ENCODE data around the gene EOLA1. TPM values are rescaled to one million over a fixed set of nuclear protein-coding genes. Genes with fewer than 3 reads are reported as not detected.

The EOLA1 gene
- total RNA-seq, 1 experiment from 2014 or later: 9.0 TPM

- Histone ChIP-seq H3K9me3 (ENCODE audit: control insufficient read depth in 1 of 2, insufficient read depth in 1 of 2, low read depth in 1 of 2, low read length in 2 of 2) (no peaks in the 10 kb centered on the region), H2AFZ (ENCODE audit: low read depth, low read length, poor library complexity, severe bottlenecking) (no peak overlapping the region), H3K79me2 (ENCODE audit: insufficient read depth, low read length) (peaks cover 3% of the 10 kb centered on the region; the same call in 1 of the 2 replicates), H4K20me1 (ENCODE audit: insufficient read depth) (no peaks in the 10 kb centered on the region), H3K4me1 (ENCODE audit: control insufficient read depth in 1 of 2, insufficient read depth in 2 of 2, low read length in 2 of 2) (peaks cover 3 to 4% of the 10 kb centered on the region in 2 experiments; a peak in 2 of 4 replicates), H3K4me3 (replicated peaks in 1 of 2; ENCODE audit: low read depth in 1 of 2, low read length in 2 of 2) (peak overlapping the region; percentile 74 to 77), H3K27me3 (ENCODE audit: insufficient read depth, low read length) (no peaks in the 10 kb centered on the region), H3K4me2 (ENCODE audit: low read length) (peak overlapping the region; percentile 83), H3K9me2 (ENCODE audit: insufficient read depth) (no peaks in the 10 kb centered on the region), H3K36me3 (ENCODE audit: control insufficient read depth in 1 of 2, insufficient read depth in 2 of 2, low read length in 2 of 2) (no peaks in the 10 kb centered on the region), H3K27ac (ENCODE audit: low read depth, low read length) (peak overlapping the region; percentile 74), H3K9ac (ENCODE audit: low read length) (peak overlapping the region; percentile 66)
- intact Hi-C loops (cut with micrococcal nuclease): no loop called here
- POLR2A ChIA-PET: no interaction called here
- CTCF ChIA-PET: no interaction called here
- BruUV-seq (replicated peaks): no TSS peak
- RAD21 ChIA-PET (ENCODE audit: low non-redundant PET in 1 of 2, low total read pairs in 2 of 2, uncharacterized antibody in 2 of 2, unreplicated experiment in 2 of 2): no interaction called here
- no peak for ATAC-seq
- TF ChIP-seq POLR2AphosphoS5 (IDR thresholded peaks at IDR 0.05; ENCODE audit: low read depth, low read length): no peak
- no peak for TF ChIP-seq CBX3 (IDR thresholded peaks at IDR 0.05; ENCODE audit: low read depth)
- no peak for TF ChIP-seq TCF7L2 (IDR thresholded peaks at IDR 0.05; ENCODE audit: borderline replicate concordance, extremely low read depth, insufficient read depth, insufficient read length)
- TF ChIP-seq YY1 (IDR thresholded peaks at IDR 0.05; ENCODE audit: extremely low read depth, insufficient replicate concordance, low read depth, low read length): no peak
- no peak for TF ChIP-seq ELF1 (IDR thresholded peaks at IDR 0.05; ENCODE audit: borderline replicate concordance, low read depth)
- no peak for TF ChIP-seq ZNF274 (IDR thresholded peaks at IDR 0.05; ENCODE audit: low read depth, low read length)
- TF ChIP-seq CEBPB (IDR thresholded peaks at IDR 0.05; ENCODE audit: low read depth): no peak
- TF ChIP-seq, protein P1, sequence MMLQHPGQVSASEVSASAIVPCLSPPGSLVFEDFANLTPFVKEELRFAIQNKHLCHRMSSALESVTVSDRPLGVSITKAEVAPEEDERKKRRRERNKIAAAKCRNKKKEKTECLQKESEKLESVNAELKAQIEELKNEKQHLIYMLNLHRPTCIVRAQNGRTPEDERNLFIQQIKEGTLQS (IDR thresholded peaks at IDR 0.05): no peak
- TF ChIP-seq SIN3A (IDR thresholded peaks at IDR 0.05; ENCODE audit: low read depth): no peak
- no peak for TF ChIP-seq EZH2 (IDR thresholded peaks at IDR 0.05)
- no peak for TF ChIP-seq EGR1 (IDR thresholded peaks at IDR 0.05; ENCODE audit: low read depth)
- TF ChIP-seq, protein P2, sequence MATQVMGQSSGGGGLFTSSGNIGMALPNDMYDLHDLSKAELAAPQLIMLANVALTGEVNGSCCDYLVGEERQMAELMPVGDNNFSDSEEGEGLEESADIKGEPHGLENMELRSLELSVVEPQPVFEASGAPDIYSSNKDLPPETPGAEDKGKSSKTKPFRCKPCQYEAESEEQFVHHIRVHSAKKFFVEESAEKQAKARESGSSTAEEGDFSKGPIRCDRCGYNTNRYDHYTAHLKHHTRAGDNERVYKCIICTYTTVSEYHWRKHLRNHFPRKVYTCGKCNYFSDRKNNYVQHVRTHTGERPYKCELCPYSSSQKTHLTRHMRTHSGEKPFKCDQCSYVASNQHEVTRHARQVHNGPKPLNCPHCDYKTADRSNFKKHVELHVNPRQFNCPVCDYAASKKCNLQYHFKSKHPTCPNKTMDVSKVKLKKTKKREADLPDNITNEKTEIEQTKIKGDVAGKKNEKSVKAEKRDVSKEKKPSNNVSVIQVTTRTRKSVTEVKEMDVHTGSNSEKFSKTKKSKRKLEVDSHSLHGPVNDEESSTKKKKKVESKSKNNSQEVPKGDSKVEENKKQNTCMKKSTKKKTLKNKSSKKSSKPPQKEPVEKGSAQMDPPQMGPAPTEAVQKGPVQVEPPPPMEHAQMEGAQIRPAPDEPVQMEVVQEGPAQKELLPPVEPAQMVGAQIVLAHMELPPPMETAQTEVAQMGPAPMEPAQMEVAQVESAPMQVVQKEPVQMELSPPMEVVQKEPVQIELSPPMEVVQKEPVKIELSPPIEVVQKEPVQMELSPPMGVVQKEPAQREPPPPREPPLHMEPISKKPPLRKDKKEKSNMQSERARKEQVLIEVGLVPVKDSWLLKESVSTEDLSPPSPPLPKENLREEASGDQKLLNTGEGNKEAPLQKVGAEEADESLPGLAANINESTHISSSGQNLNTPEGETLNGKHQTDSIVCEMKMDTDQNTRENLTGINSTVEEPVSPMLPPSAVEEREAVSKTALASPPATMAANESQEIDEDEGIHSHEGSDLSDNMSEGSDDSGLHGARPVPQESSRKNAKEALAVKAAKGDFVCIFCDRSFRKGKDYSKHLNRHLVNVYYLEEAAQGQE (IDR thresholded peaks at IDR 0.05; ENCODE audit: low read depth): no peak
- TF ChIP-seq RAD21 (IDR thresholded peaks at IDR 0.05; ENCODE audit: low read depth): no peak
- TF ChIP-seq, protein P3, sequence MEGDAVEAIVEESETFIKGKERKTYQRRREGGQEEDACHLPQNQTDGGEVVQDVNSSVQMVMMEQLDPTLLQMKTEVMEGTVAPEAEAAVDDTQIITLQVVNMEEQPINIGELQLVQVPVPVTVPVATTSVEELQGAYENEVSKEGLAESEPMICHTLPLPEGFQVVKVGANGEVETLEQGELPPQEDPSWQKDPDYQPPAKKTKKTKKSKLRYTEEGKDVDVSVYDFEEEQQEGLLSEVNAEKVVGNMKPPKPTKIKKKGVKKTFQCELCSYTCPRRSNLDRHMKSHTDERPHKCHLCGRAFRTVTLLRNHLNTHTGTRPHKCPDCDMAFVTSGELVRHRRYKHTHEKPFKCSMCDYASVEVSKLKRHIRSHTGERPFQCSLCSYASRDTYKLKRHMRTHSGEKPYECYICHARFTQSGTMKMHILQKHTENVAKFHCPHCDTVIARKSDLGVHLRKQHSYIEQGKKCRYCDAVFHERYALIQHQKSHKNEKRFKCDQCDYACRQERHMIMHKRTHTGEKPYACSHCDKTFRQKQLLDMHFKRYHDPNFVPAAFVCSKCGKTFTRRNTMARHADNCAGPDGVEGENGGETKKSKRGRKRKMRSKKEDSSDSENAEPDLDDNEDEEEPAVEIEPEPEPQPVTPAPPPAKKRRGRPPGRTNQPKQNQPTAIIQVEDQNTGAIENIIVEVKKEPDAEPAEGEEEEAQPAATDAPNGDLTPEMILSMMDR (IDR thresholded peaks at IDR 0.05 in 2 of 3, conservative IDR thresholded peaks at IDR 0.05 in 1 of 3; ENCODE audit: borderline replicate concordance in 1 of 3, insufficient read depth in 1 of 3, low read depth in 2 of 3, low read length in 2 of 3): no peak
- TF ChIP-seq JUND (IDR thresholded peaks at IDR 0.05): no peak
- TF ChIP-seq POLR2A (IDR thresholded peaks at IDR 0.05; ENCODE audit: borderline replicate concordance, extremely low read depth, insufficient read depth, insufficient read length): no peak
- no peak for TF ChIP-seq SP1 (IDR thresholded peaks at IDR 0.05; ENCODE audit: low read depth)
- DNase-seq (ENCODE audit: low read depth, low spot score): no peak
Measured at GRCh38 chrX:149541521-149542047, 772 bp downstream of the EOLA1 start.
